ENCODE measurements around the gene GPBP1. TPM values are rescaled to one million over a fixed set of nuclear protein-coding genes. Genes with fewer than 3 reads are reported as not detected.

The GPBP1 gene
- total and polyA plus RNA-seq, 2 experiments from 2014 or later = 105 to 109 TPM

DNA sequence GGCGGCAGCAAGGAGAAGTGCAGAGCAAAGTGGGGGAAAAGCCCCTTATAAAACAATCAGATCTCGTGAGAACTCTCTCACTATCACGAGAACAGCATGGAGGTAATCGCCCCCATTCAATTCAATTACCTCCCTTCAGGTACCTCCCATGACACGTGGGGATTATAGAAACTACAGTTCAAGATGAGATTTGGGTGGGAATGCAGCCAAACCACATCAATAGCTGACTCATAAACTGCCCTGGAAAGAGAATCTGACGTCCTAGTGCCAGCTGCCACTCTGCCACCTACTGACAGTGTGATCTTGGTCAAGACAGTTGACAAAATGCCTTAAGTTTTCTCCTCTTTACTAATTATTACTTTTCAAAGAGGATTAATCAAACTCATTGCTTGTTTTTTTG lies 128.3 kb downstream of the GPBP1 start:
- Histone ChIP-seq H3K4me3 (no peak overlapping the region), H2AFZ (no peak overlapping the region), H3K4me2 (no peak overlapping the region), H4K20me1 (replicated peaks; ENCODE audit: insufficient read depth) (no peaks in the 10 kb centered on the region), H3K27ac (ENCODE audit: low read depth) (no peak overlapping the region), H3K27me3 (ENCODE audit: insufficient read depth) (no peaks in the 10 kb centered on the region), H3F3A (replicated peaks; ENCODE audit: low read depth) (no peaks in the 10 kb centered on the region), H3K9me2 (ENCODE audit: insufficient read depth) (no peaks in the 10 kb centered on the region), H3K79me2 (replicated peaks; ENCODE audit: insufficient read depth) (no peaks in the 10 kb centered on the region), H3K4me1 (ENCODE audit: insufficient read depth) (no peaks in the 10 kb centered on the region), H3K36me3 (ENCODE audit: insufficient read depth) (no peaks in the 10 kb centered on the region)
- TF ChIP-seq CREB1 (CRISPR knock-in tag; IDR thresholded peaks at IDR 0.05; ENCODE audit: low read depth) = no peak
- TF ChIP-seq, protein P1, sequence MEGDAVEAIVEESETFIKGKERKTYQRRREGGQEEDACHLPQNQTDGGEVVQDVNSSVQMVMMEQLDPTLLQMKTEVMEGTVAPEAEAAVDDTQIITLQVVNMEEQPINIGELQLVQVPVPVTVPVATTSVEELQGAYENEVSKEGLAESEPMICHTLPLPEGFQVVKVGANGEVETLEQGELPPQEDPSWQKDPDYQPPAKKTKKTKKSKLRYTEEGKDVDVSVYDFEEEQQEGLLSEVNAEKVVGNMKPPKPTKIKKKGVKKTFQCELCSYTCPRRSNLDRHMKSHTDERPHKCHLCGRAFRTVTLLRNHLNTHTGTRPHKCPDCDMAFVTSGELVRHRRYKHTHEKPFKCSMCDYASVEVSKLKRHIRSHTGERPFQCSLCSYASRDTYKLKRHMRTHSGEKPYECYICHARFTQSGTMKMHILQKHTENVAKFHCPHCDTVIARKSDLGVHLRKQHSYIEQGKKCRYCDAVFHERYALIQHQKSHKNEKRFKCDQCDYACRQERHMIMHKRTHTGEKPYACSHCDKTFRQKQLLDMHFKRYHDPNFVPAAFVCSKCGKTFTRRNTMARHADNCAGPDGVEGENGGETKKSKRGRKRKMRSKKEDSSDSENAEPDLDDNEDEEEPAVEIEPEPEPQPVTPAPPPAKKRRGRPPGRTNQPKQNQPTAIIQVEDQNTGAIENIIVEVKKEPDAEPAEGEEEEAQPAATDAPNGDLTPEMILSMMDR (conservative IDR thresholded peaks at IDR 0.05; ENCODE audit: low read depth in 2 of 2) = peak in 1 of 2 experiments; percentile 23; a peak in 2 of 4 replicates
- no peak for ATAC-seq
- Mint-ChIP-seq H3K27me3 (ENCODE audit: insufficient read depth, low read depth, poor library complexity) (peaks cover 2% of the 10 kb centered on the region), H3K4me1 (peaks cover 3% of the 10 kb centered on the region), H3K9me3 (peaks cover 10% of the 10 kb centered on the region), H3K36me3 (ENCODE audit: low read depth) (peaks cover 4% of the 10 kb centered on the region; the same call in 1 of the 3 replicates), H3K27ac (no peak overlapping the region), H3K4me3 (no peak overlapping the region)
- DNase-seq (ENCODE audit: low spot score) = no peak

DNA sequence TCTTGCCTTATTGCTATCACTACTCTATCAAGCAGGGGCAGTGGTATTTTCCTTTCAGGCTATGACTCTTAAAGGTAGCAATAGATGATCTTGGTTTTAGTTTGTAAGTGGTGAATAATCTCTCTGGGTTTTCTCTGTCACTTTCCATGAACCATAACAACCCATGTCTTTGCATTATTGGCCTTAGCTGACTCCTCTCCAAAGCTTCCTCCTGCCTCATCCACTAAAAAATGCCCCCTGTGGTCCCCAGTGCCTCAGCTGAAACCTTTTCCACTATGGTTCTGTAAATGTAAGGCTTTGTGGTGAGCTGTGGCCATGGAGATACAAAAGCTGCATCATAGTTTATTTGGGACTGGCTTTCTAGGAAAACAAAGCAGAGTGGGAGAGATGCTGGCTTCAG lies 128.8 kb downstream of the GPBP1 start:
- no peaks in the 10 kb centered on the region for H3K79me2 ChIP-seq (replicated peaks; ENCODE audit: insufficient read depth)
- H3K4me1 ChIP-seq (ENCODE audit: insufficient read depth) = no peaks in the 10 kb centered on the region
- H3F3A ChIP-seq (replicated peaks; ENCODE audit: low read depth) = no peaks in the 10 kb centered on the region
- H3K27me3 Mint-ChIP-seq (ENCODE audit: insufficient read depth, low read depth, poor library complexity) = peaks cover 2% of the 10 kb centered on the region
- no peak overlapping the region for H3K4me3 Mint-ChIP-seq
- H3K27me3 ChIP-seq (ENCODE audit: insufficient read depth) = no peaks in the 10 kb centered on the region
- no peaks in the 10 kb centered on the region for H3K36me3 ChIP-seq (ENCODE audit: insufficient read depth)
- H3K9me2 ChIP-seq (ENCODE audit: insufficient read depth) = no peaks in the 10 kb centered on the region
- no peak overlapping the region for H3K27ac ChIP-seq (ENCODE audit: low read depth)
- H4K20me1 ChIP-seq (replicated peaks; ENCODE audit: insufficient read depth) = no peaks in the 10 kb centered on the region
- no peak for ATAC-seq
- no peak overlapping the region for H2AFZ ChIP-seq
- peaks cover 12% of the 10 kb centered on the region for H3K9me3 Mint-ChIP-seq
- H3K36me3 Mint-ChIP-seq (ENCODE audit: low read depth) = peaks cover 4% of the 10 kb centered on the region; the same call in 1 of the 3 replicates
- no peak overlapping the region for H3K4me2 ChIP-seq
- H3K4me3 ChIP-seq = no peak overlapping the region
- DNase-seq (ENCODE audit: low spot score) = no peak
- H3K27ac Mint-ChIP-seq = no peak overlapping the region
- peaks cover 3% of the 10 kb centered on the region for H3K4me1 Mint-ChIP-seq
- no peak for TF ChIP-seq EZH2 (IDR thresholded peaks at IDR 0.05; ENCODE audit: low read depth, unreplicated experiment)
- TF ChIP-seq CREB1 (CRISPR knock-in tag; IDR thresholded peaks at IDR 0.05; ENCODE audit: low read depth) = no peak
- TF ChIP-seq, protein P2, sequence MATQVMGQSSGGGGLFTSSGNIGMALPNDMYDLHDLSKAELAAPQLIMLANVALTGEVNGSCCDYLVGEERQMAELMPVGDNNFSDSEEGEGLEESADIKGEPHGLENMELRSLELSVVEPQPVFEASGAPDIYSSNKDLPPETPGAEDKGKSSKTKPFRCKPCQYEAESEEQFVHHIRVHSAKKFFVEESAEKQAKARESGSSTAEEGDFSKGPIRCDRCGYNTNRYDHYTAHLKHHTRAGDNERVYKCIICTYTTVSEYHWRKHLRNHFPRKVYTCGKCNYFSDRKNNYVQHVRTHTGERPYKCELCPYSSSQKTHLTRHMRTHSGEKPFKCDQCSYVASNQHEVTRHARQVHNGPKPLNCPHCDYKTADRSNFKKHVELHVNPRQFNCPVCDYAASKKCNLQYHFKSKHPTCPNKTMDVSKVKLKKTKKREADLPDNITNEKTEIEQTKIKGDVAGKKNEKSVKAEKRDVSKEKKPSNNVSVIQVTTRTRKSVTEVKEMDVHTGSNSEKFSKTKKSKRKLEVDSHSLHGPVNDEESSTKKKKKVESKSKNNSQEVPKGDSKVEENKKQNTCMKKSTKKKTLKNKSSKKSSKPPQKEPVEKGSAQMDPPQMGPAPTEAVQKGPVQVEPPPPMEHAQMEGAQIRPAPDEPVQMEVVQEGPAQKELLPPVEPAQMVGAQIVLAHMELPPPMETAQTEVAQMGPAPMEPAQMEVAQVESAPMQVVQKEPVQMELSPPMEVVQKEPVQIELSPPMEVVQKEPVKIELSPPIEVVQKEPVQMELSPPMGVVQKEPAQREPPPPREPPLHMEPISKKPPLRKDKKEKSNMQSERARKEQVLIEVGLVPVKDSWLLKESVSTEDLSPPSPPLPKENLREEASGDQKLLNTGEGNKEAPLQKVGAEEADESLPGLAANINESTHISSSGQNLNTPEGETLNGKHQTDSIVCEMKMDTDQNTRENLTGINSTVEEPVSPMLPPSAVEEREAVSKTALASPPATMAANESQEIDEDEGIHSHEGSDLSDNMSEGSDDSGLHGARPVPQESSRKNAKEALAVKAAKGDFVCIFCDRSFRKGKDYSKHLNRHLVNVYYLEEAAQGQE (IDR thresholded peaks at IDR 0.05; ENCODE audit: unreplicated experiment) = no peak
- no peak for TF ChIP-seq STAT1 (IDR thresholded peaks at IDR 0.05; ENCODE audit: unreplicated experiment)
- no peak for TF ChIP-seq ZNF114 (CRISPR knock-in tag; IDR thresholded peaks at IDR 0.05)
- TF ChIP-seq, protein P3, sequence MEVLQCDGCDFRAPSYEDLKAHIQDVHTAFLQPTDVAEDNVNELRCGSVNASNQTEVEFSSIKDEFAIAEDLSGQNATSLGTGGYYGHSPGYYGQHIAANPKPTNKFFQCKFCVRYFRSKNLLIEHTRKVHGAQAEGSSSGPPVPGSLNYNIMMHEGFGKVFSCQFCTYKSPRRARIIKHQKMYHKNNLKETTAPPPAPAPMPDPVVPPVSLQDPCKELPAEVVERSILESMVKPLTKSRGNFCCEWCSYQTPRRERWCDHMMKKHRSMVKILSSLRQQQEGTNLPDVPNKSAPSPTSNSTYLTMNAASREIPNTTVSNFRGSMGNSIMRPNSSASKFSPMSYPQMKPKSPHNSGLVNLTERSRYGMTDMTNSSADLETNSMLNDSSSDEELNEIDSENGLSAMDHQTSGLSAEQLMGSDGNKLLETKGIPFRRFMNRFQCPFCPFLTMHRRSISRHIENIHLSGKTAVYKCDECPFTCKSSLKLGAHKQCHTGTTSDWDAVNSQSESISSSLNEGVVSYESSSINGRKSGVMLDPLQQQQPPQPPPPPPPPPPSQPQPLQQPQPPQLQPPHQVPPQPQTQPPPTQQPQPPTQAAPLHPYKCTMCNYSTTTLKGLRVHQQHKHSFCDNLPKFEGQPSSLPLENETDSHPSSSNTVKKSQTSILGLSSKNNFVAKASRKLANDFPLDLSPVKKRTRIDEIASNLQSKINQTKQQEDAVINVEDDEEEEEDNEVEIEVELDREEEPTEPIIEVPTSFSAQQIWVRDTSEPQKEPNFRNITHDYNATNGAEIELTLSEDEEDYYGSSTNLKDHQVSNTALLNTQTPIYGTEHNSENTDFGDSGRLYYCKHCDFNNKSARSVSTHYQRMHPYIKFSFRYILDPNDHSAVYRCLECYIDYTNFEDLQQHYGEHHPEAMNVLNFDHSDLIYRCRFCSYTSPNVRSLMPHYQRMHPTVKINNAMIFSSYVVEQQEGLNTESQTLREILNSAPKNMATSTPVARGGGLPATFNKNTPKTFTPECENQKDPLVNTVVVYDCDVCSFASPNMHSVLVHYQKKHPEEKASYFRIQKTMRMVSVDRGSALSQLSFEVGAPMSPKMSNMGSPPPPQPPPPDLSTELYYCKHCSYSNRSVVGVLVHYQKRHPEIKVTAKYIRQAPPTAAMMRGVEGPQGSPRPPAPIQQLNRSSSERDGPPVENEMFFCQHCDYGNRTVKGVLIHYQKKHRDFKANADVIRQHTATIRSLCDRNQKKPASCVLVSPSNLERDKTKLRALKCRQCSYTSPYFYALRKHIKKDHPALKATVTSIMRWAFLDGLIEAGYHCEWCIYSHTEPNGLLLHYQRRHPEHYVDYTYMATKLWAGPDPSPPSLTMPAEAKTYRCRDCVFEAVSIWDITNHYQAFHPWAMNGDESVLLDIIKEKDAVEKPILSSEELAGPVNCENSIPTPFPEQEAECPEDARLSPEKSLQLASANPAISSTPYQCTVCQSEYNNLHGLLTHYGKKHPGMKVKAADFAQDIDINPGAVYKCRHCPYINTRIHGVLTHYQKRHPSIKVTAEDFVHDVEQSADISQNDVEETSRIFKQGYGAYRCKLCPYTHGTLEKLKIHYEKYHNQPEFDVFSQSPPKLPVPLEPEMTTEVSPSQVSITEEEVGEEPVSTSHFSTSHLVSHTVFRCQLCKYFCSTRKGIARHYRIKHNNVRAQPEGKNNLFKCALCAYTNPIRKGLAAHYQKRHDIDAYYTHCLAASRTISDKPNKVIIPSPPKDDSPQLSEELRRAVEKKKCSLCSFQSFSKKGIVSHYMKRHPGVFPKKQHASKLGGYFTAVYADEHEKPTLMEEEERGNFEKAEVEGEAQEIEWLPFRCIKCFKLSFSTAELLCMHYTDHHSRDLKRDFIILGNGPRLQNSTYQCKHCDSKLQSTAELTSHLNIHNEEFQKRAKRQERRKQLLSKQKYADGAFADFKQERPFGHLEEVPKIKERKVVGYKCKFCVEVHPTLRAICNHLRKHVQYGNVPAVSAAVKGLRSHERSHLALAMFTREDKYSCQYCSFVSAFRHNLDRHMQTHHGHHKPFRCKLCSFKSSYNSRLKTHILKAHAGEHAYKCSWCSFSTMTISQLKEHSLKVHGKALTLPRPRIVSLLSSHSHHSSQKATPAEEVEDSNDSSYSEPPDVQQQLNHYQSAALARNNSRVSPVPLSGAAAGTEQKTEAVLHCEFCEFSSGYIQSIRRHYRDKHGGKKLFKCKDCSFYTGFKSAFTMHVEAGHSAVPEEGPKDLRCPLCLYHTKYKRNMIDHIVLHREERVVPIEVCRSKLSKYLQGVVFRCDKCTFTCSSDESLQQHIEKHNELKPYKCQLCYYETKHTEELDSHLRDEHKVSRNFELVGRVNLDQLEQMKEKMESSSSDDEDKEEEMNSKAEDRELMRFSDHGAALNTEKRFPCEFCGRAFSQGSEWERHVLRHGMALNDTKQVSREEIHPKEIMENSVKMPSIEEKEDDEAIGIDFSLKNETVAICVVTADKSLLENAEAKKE (CRISPR knock-in tag; IDR thresholded peaks at IDR 0.05) = no peak
- TF ChIP-seq JUNB (IDR thresholded peaks at IDR 0.05; ENCODE audit: unreplicated experiment) = no peak

Measured in GM23338 (cell line).